GF-D8 (cell line): ENCODE data around the gene MSI2.

Source experiments
- DNase-seq: peaks from one replicate; lab custom pipeline; 2025; lab: John Stamatoyannopoulos, UW

The MSI2 gene

GRCh38 chr17:57318913-57319312, 62.6 kb downstream of the MSI2 start:
- DNase-seq, result no peak

DNA sequence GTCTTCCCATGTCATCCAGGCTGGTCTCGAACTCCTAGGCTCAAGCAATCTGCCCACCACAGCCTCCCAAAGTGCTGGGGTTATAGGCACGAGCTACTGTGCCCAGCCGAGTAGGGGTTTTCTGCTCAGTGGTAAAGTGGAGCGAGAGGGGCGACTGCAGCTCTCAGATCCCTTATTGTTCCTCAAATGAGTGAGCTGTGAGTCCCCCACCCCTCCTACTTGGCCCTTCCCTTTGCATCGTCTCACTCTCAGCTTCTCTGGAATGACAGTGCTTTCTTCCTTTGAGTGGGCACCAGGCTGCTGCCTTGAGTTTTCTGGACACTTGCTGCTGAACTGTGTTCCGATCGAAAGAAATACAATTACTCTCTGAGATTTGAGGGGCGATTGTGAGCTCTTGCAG, 63.5 kb downstream of the MSI2 start:
- no peak for DNase-seq

DNA sequence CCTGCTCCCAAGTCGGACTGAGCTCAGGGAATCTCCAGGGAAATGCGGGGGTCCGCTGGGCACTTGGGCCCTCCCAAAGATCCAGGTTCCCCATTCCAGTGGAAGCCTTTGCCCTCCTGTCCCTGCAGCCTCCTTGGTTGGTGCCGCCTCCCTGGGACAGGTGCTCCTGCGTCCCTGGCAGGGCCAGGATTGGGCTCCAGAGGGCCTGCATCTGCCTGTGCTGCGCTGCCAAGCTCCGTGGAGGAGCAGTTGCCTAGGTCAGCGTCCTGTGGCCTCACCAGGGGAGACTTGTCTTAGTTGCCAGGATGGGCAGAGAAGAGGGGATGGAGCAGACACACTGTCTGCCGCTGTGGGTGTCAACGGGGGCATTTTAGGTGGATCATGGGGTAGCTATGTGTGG, 67.1 kb downstream of the MSI2 start:
- no peak for DNase-seq

GRCh38 chr17:57324060-57324459, 67.7 kb downstream of the MSI2 start:
- no peak for DNase-seq

- no peak for DNase-seq
Measured at GRCh38 chr17:57324631-57325030, 68.3 kb downstream of the MSI2 start.

- no peak for DNase-seq
Measured at GRCh38 chr17:57326336-57326735, 70.0 kb downstream of the MSI2 start.

GRCh38 chr17:57326764-57327163, 70.4 kb downstream of the MSI2 start:
- no peak for DNase-seq

GRCh38 chr17:57327176-57327970, 71.0 kb downstream of the MSI2 start:
- no peak for DNase-seq

DNA sequence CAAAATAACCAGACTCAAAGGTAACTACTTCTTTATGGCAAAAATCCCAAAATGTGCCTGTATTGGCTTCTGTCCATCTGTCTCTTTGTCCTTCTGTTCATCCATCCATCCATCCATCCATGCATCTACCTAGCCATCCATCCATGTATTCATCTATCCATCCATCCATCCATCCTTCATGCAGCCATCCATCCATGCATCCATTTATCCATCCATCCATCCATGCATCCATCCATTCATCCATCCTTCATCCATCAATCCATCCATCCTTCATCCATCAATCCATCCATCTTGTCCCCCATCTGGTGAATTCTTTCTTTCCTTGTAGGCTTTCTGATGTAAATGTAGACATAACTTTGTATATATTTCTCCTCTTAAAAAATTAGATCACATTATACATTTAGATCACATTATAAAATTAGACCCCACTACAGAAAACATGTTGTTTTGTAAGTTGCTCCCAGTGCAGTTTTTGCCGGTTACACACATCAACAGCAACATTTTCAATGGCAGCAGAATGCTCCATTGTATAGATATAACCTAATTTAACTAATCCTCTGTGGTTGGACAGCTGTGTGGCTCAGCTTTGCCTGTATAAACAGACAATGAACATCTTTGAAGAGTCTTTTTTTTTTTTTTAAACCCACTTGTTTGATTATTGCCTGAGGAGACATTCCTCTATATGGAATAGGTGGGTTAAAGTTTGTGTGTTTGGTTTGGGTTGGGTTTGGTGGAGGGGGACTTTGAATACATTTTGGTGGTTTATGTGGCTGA, 72.0 kb downstream of the MSI2 start:
- DNase-seq, result no peak

GRCh38 chr17:57329380-57330214, 73.3 kb downstream of the MSI2 start:
- DNase-seq, result no peak

GRCh38 chr17:57330587-57330986, 74.3 kb downstream of the MSI2 start:
- DNase-seq, result no peak

- no peak for DNase-seq
Measured at GRCh38 chr17:57331423-57331822, 75.1 kb downstream of the MSI2 start.

DNA sequence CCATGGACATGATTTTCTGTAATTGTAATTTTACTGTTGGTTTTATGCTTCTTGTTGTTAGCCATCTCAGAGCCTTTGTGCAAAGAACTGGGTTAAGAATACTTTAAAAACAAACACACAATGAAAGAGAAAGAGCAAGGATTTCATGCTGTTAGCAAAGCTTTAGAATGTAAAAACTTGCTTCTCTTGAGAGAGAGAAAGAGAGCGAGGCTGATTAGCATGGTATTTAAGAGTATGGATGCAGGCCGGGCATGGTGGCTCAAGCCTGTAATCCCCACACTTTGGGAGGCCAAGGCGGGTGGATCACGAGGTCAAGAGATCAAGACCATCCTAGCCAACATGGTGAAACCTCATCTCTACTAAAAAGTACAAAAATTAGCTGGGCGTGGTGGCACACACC, 76.2 kb downstream of the MSI2 start:
- no peak for DNase-seq

GRCh38 chr17:57335195-57335792, 79.0 kb downstream of the MSI2 start:
- DNase-seq, result no peak

GRCh38 chr17:57337390-57337789, 81.1 kb downstream of the MSI2 start:
- DNase-seq, result no peak

DNA sequence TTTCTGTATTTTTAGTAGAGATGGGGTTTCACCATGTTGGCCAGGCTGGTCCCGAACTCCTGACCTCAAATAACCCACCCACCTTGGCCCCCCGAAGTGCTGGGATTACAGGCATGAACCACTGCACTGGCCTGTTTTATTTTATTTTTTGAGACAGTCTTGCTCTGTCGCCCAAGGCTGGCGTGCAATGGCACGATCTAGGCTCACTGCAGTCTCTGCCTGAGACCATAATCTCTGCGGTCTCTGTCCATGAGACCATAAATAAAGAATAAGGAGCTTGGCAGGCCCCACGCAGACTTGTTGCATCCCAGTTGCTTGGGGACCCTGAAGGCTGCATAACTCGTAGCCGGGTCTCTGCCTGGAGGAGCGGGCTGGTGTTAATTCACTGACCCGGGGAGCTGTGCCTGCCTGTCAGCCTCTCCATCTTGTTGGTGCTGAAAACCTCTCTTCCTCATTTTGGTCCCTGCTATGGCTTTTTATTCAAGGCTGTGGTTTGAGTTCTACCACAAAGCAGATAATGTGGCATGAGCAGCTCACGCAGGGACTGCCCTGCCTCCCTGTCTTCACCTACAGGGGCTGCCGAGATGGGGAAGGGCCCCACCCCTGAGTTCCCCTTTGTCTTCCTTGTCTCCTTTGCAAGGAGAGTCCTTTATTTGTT, 82.1 kb downstream of the MSI2 start:
- peak; percentile 83 for DNase-seq

- no peak for DNase-seq
Measured at GRCh38 chr17:57340160-57340981, 84.0 kb downstream of the MSI2 start.

- no peak for DNase-seq
Measured at GRCh38 chr17:57341611-57342540, 85.6 kb downstream of the MSI2 start.

- DNase-seq, result no peak
Measured at GRCh38 chr17:57342963-57343589, 86.8 kb downstream of the MSI2 start.
